GM12875 (cell line): ENCODE measurements around the gene TMEM222.

Experiments used
- H3K4me3 ChIP-seq: one replicate; pipeline ENCODE4 v1.5.1; 2011; ENCODE audit warnings: low read depth, low read length, control low read depth
- CTCF ChIP-seq: IDR thresholded peaks from 2 replicates; pipeline ENCODE4 v1.5.1; 2011; ENCODE audit warnings: low read depth, mild to moderate bottlenecking, control low read depth, inconsistent platforms, low read length, moderate library complexity, borderline replicate concordance; ENCODE audit not compliant: insufficient read depth

The TMEM222 gene

GRCh38 chr1:27353629-27354028 is 31.7 kb downstream of the TMEM222 start:
- no peak for TF ChIP-seq CTCF
- H3K4me3 ChIP-seq, result no peak overlapping the region

GRCh38 chr1:27355683-27356082 is 33.7 kb downstream of the TMEM222 start:
- no peak for TF ChIP-seq CTCF

GRCh38 chr1:27356277-27356618 is 34.3 kb downstream of the TMEM222 start:
- TF ChIP-seq CTCF, result no peak
- H3K4me3 ChIP-seq, result no peak overlapping the region

More at GRCh38 chr1:27355683-27356082, 33.7 kb downstream of the TMEM222 start:
- no peak overlapping the region for H3K4me3 ChIP-seq

GRCh38 chr1:27356619-27357280 is 34.8 kb downstream of the TMEM222 start:
- no peak overlapping the region for H3K4me3 ChIP-seq

GRCh38 chr1:27357281-27358037 is 35.5 kb downstream of the TMEM222 start:
- TF ChIP-seq CTCF, result peak; percentile 97
- peak overlapping the region; percentile 37 for H3K4me3 ChIP-seq

More at GRCh38 chr1:27356619-27357280, 34.8 kb downstream of the TMEM222 start:
- no peak for TF ChIP-seq CTCF

GRCh38 chr1:27358038-27358927 is 36.3 kb downstream of the TMEM222 start:
- no peak for TF ChIP-seq CTCF
- no peak overlapping the region for H3K4me3 ChIP-seq
